HL-60 (cell line): ENCODE measurements around the gene ARFIP1.

Experiments used
- DNase-seq, 2 experiments: peaks; one replicate each; pipeline ENCODE4 v3.0.0-alpha.2; 2010 to 2020; ENCODE audit warnings: low read depth in 1 of 2, low spot score in 1 of 2
- H3K27ac ChIP-seq: fragments of 250-450 bp; sonication (Bioruptor Pico); replicated peaks from 2 replicates; pipeline ENCODE4 v1.5.1; 2020; ENCODE audit warnings: mild to moderate bottlenecking, moderate library complexity
- H3K27me3 ChIP-seq: fragments of 250-450 bp; sonication (Bioruptor Pico); 2 replicates; pipeline ENCODE4 v1.5.1; 2021; ENCODE audit warnings: mild to moderate bottlenecking, moderate library complexity; ENCODE audit not compliant: insufficient read depth, poor library complexity, severe bottlenecking
- H3K4me3 ChIP-seq: replicated peaks from 2 replicates; pipeline ENCODE4 v1.5.1; 2011; ENCODE audit warnings: mild to moderate bottlenecking, control low read depth, low read length; ENCODE audit not compliant: insufficient read depth
- CTCF ChIP-seq: IDR thresholded peaks from one replicate; pipeline ENCODE4 v1.5.1; 2011; ENCODE audit warnings: low read length, control low read depth, inconsistent platforms; ENCODE audit not compliant: insufficient read depth
- GABPA ChIP-seq: IDR thresholded peaks from 2 replicates; pipeline ENCODE4 v1.6.1; 2012; ENCODE audit warnings: low read depth
- POLR2AphosphoS5 ChIP-seq: IDR thresholded peaks from 2 replicates; pipeline ENCODE4 v1.6.1; 2012; ENCODE audit warnings: low read depth
- REST ChIP-seq: IDR thresholded peaks from 2 replicates; pipeline ENCODE4 v1.6.1; 2012; ENCODE audit warnings: low read depth; ENCODE audit not compliant: insufficient replicate concordance
- SPI1 ChIP-seq: IDR thresholded peaks from 2 replicates; pipeline ENCODE4 v1.6.1; 2012; ENCODE audit warnings: low read depth, mild to moderate bottlenecking, borderline replicate concordance

The ARFIP1 gene

GRCh38 chr4:152885185-152885584 lies 105.4 kb downstream of the ARFIP1 start:
- TF ChIP-seq REST = no peak
- no peak for TF ChIP-seq SPI1
- TF ChIP-seq CTCF = no peak
- TF ChIP-seq GABPA = no peak
- no peak for TF ChIP-seq POLR2AphosphoS5

GRCh38 chr4:152886201-152886600 lies 106.4 kb downstream of the ARFIP1 start:
- Histone ChIP-seq H3K4me3 (no peak overlapping the region), H3K27me3 (no peaks in the 10 kb centered on the region), H3K27ac (no peak overlapping the region)
- TF ChIP-seq POLR2AphosphoS5 (no peak), SPI1 (no peak), GABPA (no peak), REST (no peak), CTCF (no peak)
- no peak for DNase-seq

More at GRCh38 chr4:152885185-152885584, 105.4 kb downstream of the ARFIP1 start:
- H3K4me3 ChIP-seq = no peak overlapping the region
- H3K27me3 ChIP-seq = no peaks in the 10 kb centered on the region
- no peak overlapping the region for H3K27ac ChIP-seq
- no peak for DNase-seq

- H3K27ac ChIP-seq = no peak overlapping the region
- TF ChIP-seq POLR2AphosphoS5 (no peak), GABPA (no peak), REST (no peak), SPI1 (no peak), CTCF (no peak)
- H3K27me3 ChIP-seq = no peaks in the 10 kb centered on the region
- no peak overlapping the region for H3K4me3 ChIP-seq
- no peak for DNase-seq
Observed at GRCh38 chr4:152887981-152888380, 108.2 kb downstream of the ARFIP1 start.
